HG02852 (cell line): ENCODE results near the gene MXD4.

Source experiments
- ATAC-seq: cut with Tn5 transposase; IDR thresholded peaks from one replicate; pipeline ENCODE4 v1.9.1; 2021; ENCODE audit warnings: mild to moderate bottlenecking, moderate library complexity; ENCODE audit not compliant: unreplicated experiment

The MXD4 gene

GRCh38 chr4:2265113-2266110 is 3.5 kb upstream of the MXD4 start:
- no peak for ATAC-seq

GRCh38 chr4:2264481-2265041 is 2.7 kb upstream of the MXD4 start:
- ATAC-seq: no peak

- ATAC-seq: no peak
Measured at GRCh38 chr4:2263926-2264321, 2.0 kb upstream of the MXD4 start.

- no peak for ATAC-seq
Measured at GRCh38 chr4:2262944-2263250, 988 bp upstream of the MXD4 start.

GRCh38 chr4:2262145-2262943 is 435 bp upstream of the MXD4 start:
- peak; percentile 87 for ATAC-seq

GRCh38 chr4:2261110-2261852 is 628 bp downstream of the MXD4 start:
- peak; percentile 26 for ATAC-seq

- no peak for ATAC-seq
Measured at GRCh38 chr4:2260344-2261109, 1.4 kb downstream of the MXD4 start.

GRCh38 chr4:2259541-2260343 is 2.2 kb downstream of the MXD4 start:
- no peak for ATAC-seq

GRCh38 chr4:2259036-2259540 is 2.8 kb downstream of the MXD4 start:
- no peak for ATAC-seq

- no peak for ATAC-seq
Measured at GRCh38 chr4:2258091-2259035, 3.5 kb downstream of the MXD4 start.

GRCh38 chr4:2257361-2258081 is 4.4 kb downstream of the MXD4 start:
- no peak for ATAC-seq

GRCh38 chr4:2256781-2257191 is 5.1 kb downstream of the MXD4 start:
- ATAC-seq: no peak

- no peak for ATAC-seq
Measured at GRCh38 chr4:2256156-2256731, 5.7 kb downstream of the MXD4 start.

GRCh38 chr4:2255501-2256155 is 6.3 kb downstream of the MXD4 start:
- ATAC-seq: no peak

- no peak for ATAC-seq
Measured at GRCh38 chr4:2254665-2255500, 7.0 kb downstream of the MXD4 start.
